Measurements from ENCODE around the gene COL13A1. TPM values are rescaled to one million over a fixed set of nuclear protein-coding genes. Genes with fewer than 3 reads are reported as not detected.
A peak's percentile ranks its signal among the peaks of the same experiment; 100 is the strongest.

COL13A1 gene
- total and polyA plus RNA-seq, 2 of the 8 experiments (the other 6 are each of a cell fraction or from before 2014, with no cell fraction given) = 2.6 to 5.2 TPM

- TF ChIP-seq SP4 (IDR thresholded peaks at IDR 0.05; ENCODE audit: low read length) (no peak), CEBPB (IDR thresholded peaks at IDR 0.05; ENCODE audit: low read depth, low read length) (no peak), CTCF (IDR thresholded peaks at IDR 0.05; ENCODE audit: control extremely low read depth in 1 of 3, insufficient read depth in 1 of 3, low read depth in 1 of 3, low read length in 3 of 3) (peak in 2 of 3 experiments; percentile 62 to 64; a peak in 3 of 4 replicates)
Measured at GRCh38 chr10:69786791-69787190, 14.9 kb upstream of the COL13A1 start (continued).

All from H1 (cell line).